GM12878 (cell line): ENCODE measurements around the gene OPCML. TPM values are rescaled to one million over a fixed set of nuclear protein-coding genes. Genes with fewer than 3 reads are reported as not detected.

ENCODE experiments used
- ATAC-seq: fragments of 200-7000 bp; cut with Tn5 transposase; 3 replicates; pipeline ENCODE4 v1.9.1; 2020; ENCODE audit warnings: mild to moderate bottlenecking, moderate library complexity
- BruUV-seq: library from RNA; stranded (reverse); fragments of 400-500 nt; replicated peaks from 2 replicates; lab custom pipeline; 2021; lab: Mats Ljungman, UMichigan
- CTCF ChIA-PET: fragments of 300-600 bp; sonication (Branson Sonifier 250); formaldehyde crosslinking; extraction: SDS; loops from one replicate; lab custom pipeline; 2021; ENCODE audit warnings: inconsistent platforms; lab: Yijun Ruan, JAX
- POLR2A ChIA-PET: fragments of 350-600 bp; formaldehyde crosslinking; extraction: SDS; loops from one replicate; lab custom pipeline; 2021; ENCODE audit warnings: inconsistent platforms; lab: Charles Lee
- RAD21 ChIA-PET: fragments of 300-600 bp; sonication (Branson Sonifier 250); formaldehyde crosslinking; loops from one replicate; lab custom pipeline; 2023; ENCODE audit warnings: antibody characterized with exemption; ENCODE audit not compliant: unreplicated experiment; lab: Charles Lee
- SMC1A ChIA-PET: fragments of 300-600 bp; sonication (Branson Sonifier 250); formaldehyde crosslinking; loops from one replicate; lab custom pipeline; 2023; ENCODE audit not compliant: unreplicated experiment, uncharacterized antibody; lab: Charles Lee
- DNase-seq: peaks from one replicate; pipeline ENCODE4 v3.0.0-alpha.2; 2011; ENCODE audit warnings: low read depth, low spot score
- FAIRE-seq: peaks from 3 replicates; lab custom pipeline; 2011; peaks lifted over from hg19 to GRCh38; lab: Jason Lieb, UNC
- H2AFZ ChIP-seq: 2 replicates; pipeline ENCODE4 v1.6.0; 2011; ENCODE audit warnings: low read depth, low read length, control low read depth; ENCODE audit not compliant: control insufficient read depth
- H3K27ac ChIP-seq: 2 replicates; pipeline ENCODE4 v1.5.1; 2011; ENCODE audit warnings: control low read depth; ENCODE audit not compliant: control insufficient read depth, insufficient read depth
- H3K27me3 ChIP-seq, 2 experiments: replicated peaks in 1 of 2; 2 replicates each; pipeline versions ENCODE4 v1.6.0 to v1.6.1; 2011; ENCODE audit warnings: low read length in 1 of 2; ENCODE audit not compliant: control insufficient read depth in 2 of 2, insufficient read depth in 2 of 2
- H3K36me3 ChIP-seq, 2 experiments: 2 replicates each; pipeline ENCODE4 v1.5.1; 2011; ENCODE audit warnings: low read length in 1 of 2; ENCODE audit not compliant: control insufficient read depth in 2 of 2, insufficient read depth in 2 of 2
- H3K4me1 ChIP-seq: 2 replicates; pipeline ENCODE4 v1.6.1; 2011; ENCODE audit warnings: mild to moderate bottlenecking, low read length, moderate library complexity, mixed read lengths; ENCODE audit not compliant: control insufficient read depth, insufficient read depth
- H3K4me2 ChIP-seq: 2 replicates; pipeline ENCODE4 v1.6.0; 2011; ENCODE audit warnings: control low read depth; ENCODE audit not compliant: control insufficient read depth, insufficient read depth
- H3K4me3 ChIP-seq: fragments of 200-600 bp; sonication (generic); 2 replicates; pipeline ENCODE4 v1.5.1; 2016
- H3K79me2 ChIP-seq: 2 replicates; pipeline ENCODE4 v1.6.0; 2011; ENCODE audit warnings: low read length; ENCODE audit not compliant: control insufficient read depth, insufficient read depth
- H3K9ac ChIP-seq: 2 replicates; pipeline ENCODE4 v1.8.0; 2011; ENCODE audit warnings: low read length, control low read depth, mixed read lengths; ENCODE audit not compliant: control insufficient read depth, insufficient read depth
- H3K9me3 ChIP-seq: replicated peaks from 3 replicates; pipeline ENCODE4 v1.5.1; 2011; ENCODE audit warnings: mild to moderate bottlenecking, low read length; ENCODE audit not compliant: control insufficient read depth, insufficient read depth
- H4K20me1 ChIP-seq: 2 replicates; pipeline ENCODE4 v1.6.0; 2011; ENCODE audit not compliant: control insufficient read depth, insufficient read depth
- BHLHE40 ChIP-seq, 2 experiments: fragments of 450-650 bp in 1 of 2; IDR thresholded peaks; 2 replicates each; pipeline ENCODE4 v1.6.1; 2011 to 2017; ENCODE audit warnings: low read depth in 2 of 2, borderline replicate concordance in 1 of 2, improper control_type of control experiment in 1 of 2, low read length in 1 of 2, mild to moderate bottlenecking in 1 of 2
- CBX3 ChIP-seq: fragments of 200-600 bp; sonication (generic); IDR thresholded peaks from 2 replicates; pipeline ENCODE4 v1.6.1; 2016; ENCODE audit warnings: low read depth, borderline replicate concordance
- CREM ChIP-seq: IDR thresholded peaks from 2 replicates; pipeline ENCODE4 v1.6.1; 2014; ENCODE audit warnings: antibody characterized with exemption, low read depth
- ETV6 ChIP-seq, 2 experiments: fragments of 450-650 bp in 1 of 2; IDR thresholded peaks in 1 of 2; conservative IDR thresholded peaks in 1 of 2; 2 replicates each; pipeline ENCODE4 v1.6.1; 2014; ENCODE audit warnings: antibody characterized with exemption in 1 of 2, borderline replicate concordance in 1 of 2, low read depth in 1 of 2, mild to moderate bottlenecking in 1 of 2, moderate library complexity in 1 of 2
- EZH2 ChIP-seq: IDR thresholded peaks from 2 replicates; pipeline ENCODE4 v1.6.1; 2012; ENCODE audit warnings: low read depth, mild to moderate bottlenecking, control low read depth, inconsistent platforms, low read length, borderline replicate concordance; ENCODE audit not compliant: control insufficient read depth
- FOS ChIP-seq: IDR thresholded peaks from 3 replicates; pipeline ENCODE4 v1.6.1; 2011; ENCODE audit warnings: borderline replicate concordance; ENCODE audit not compliant: insufficient read length; ENCODE audit errors: extremely low read depth
- IKZF1 ChIP-seq: fragments of 450-650 bp; conservative IDR thresholded peaks from 2 replicates; pipeline ENCODE4 v1.6.1; 2017; ENCODE audit warnings: antibody characterized with exemption, mild to moderate bottlenecking
- NR2F1 ChIP-seq: fragments of 450-650 bp; conservative IDR thresholded peaks from 2 replicates; pipeline ENCODE4 v1.6.1; 2017; ENCODE audit warnings: mild to moderate bottlenecking
- RCOR1 ChIP-seq: conservative IDR thresholded peaks from 2 replicates; pipeline ENCODE4 v1.6.1; 2012; ENCODE audit warnings: low read depth, low read length, improper control_type of control experiment
- SKIL ChIP-seq: fragments of 450-650 bp; IDR thresholded peaks from 2 replicates; pipeline ENCODE4 v1.6.1; 2017; ENCODE audit warnings: mild to moderate bottlenecking, low read depth, inconsistent platforms; ENCODE audit not compliant: poor library complexity, severe bottlenecking
- SMARCA5 ChIP-seq: fragments of 450-650 bp; IDR thresholded peaks from 2 replicates; pipeline ENCODE4 v1.6.1; 2017; ENCODE audit warnings: mild to moderate bottlenecking
- SREBF1 ChIP-seq: IDR thresholded peaks from 2 replicates; pipeline ENCODE4 v1.6.1; 2012; ENCODE audit warnings: mild to moderate bottlenecking, low read length
- SRF ChIP-seq, 2 experiments: IDR thresholded peaks; 2 replicates each; pipeline ENCODE4 v1.6.1; 2011; ENCODE audit warnings: low read depth in 2 of 2, low read length in 2 of 2, mild to moderate bottlenecking in 1 of 2, moderate library complexity in 1 of 2
- TAF1 ChIP-seq: IDR thresholded peaks from 2 replicates; pipeline ENCODE4 v1.6.1; 2011; ENCODE audit warnings: mild to moderate bottlenecking, low read depth, low read length, borderline replicate concordance
- TCF12 ChIP-seq: IDR thresholded peaks from 2 replicates; pipeline ENCODE4 v1.6.1; 2011; ENCODE audit warnings: low read depth, mild to moderate bottlenecking, low read length
- YBX1 ChIP-seq: fragments of 450-650 bp; IDR thresholded peaks from 2 replicates; pipeline ENCODE4 v1.6.1; 2016; ENCODE audit warnings: antibody characterized with exemption
- ZNF622 ChIP-seq: fragments of 450-650 bp; IDR thresholded peaks from 2 replicates; pipeline ENCODE4 v1.6.1; 2017; ENCODE audit warnings: mild to moderate bottlenecking, inconsistent platforms
- WGBS: methylation state at CpG from one replicate; pipeline ENCODE4 v1.1.6; 2016; ENCODE audit warnings: low lambda C conversion rate; ENCODE audit not compliant: insufficient replicate concordance, insufficient coverage; ENCODE audit errors: missing lambda C conversion rate; 5-methylcytosine and 5-hydroxymethylcytosine counted together
- in situ Hi-C: fragments of 300-500 bp; cut with MboI; formaldehyde crosslinking; loops from 9 replicates; pipeline ENCODE4 v1.14.3; 2018; ENCODE audit warnings: mixed read lengths
- intact Hi-C: fragments of 100-400 bp; cut with micrococcal nuclease; formaldehyde crosslinking; loops from one replicate; pipeline ENCODE4 v1.14.2; 2022; ENCODE audit not compliant: unreplicated experiment
- polyA plus RNA-seq, 11 experiments: library from polyadenylated mRNA; depleted of rRNA in 4 of 11; unstranded in 6 of 11; stranded (reverse) in 5 of 11; fragments of >200 nt; fragmentation: Nextera tagmentation in 4 of 11; fragmentation: Illumina TruSeq in 1 of 11; extraction: Ambion mirVana in 4 of 11; extraction: Trizol in 1 of 11; gene quantifications; 1 replicate in 1 of 11; 2 replicates in 10 of 11; pipeline versions ENCODE4 v1.2.1 to v1.2.3, GENCODE V29; 2011 to 2016; ENCODE audit warnings: inconsistent platforms in 2 of 11, missing spikeins in 2 of 11, low read depth in 1 of 11
- total RNA-seq, 4 experiments: library from RNA; depleted of rRNA in 3 of 4; stranded (reverse); fragments of >200 nt in 3 of 4; fragmentation: Illumina TruSeq in 1 of 4; extraction: Trizol in 1 of 4; gene quantifications; 2 replicates each; pipeline versions ENCODE4 v1.2.1 to v1.2.3, GENCODE V29; 2013 to 2021
- TF ChIP-seq, protein P1 (sequence below), 3 experiments: IDR thresholded peaks in 2 of 3; conservative IDR thresholded peaks in 1 of 3; 2 replicates each; pipeline ENCODE4 v1.5.1; 2011; ENCODE audit warnings: low read depth in 3 of 3, low read length in 3 of 3, mild to moderate bottlenecking in 3 of 3, control low read depth in 2 of 3, moderate library complexity in 2 of 3, inconsistent platforms in 1 of 3, mixed read lengths in 1 of 3; ENCODE audit not compliant: control insufficient read depth in 2 of 3, insufficient read depth in 1 of 3; ENCODE audit errors: extremely low read depth in 1 of 3
- TF ChIP-seq, protein P2 (sequence below): IDR thresholded peaks from 2 replicates; pipeline ENCODE4 v1.6.1; 2011; ENCODE audit warnings: mild to moderate bottlenecking, low read depth, low read length, moderate library complexity; ENCODE audit not compliant: insufficient replicate concordance

OPCML gene
- total and polyA plus RNA-seq, 10 of the 15 experiments (the other 5 are each of a cell fraction or from before 2014, with no cell fraction given) = 0.84 TPM; not detected in 9

DNA sequence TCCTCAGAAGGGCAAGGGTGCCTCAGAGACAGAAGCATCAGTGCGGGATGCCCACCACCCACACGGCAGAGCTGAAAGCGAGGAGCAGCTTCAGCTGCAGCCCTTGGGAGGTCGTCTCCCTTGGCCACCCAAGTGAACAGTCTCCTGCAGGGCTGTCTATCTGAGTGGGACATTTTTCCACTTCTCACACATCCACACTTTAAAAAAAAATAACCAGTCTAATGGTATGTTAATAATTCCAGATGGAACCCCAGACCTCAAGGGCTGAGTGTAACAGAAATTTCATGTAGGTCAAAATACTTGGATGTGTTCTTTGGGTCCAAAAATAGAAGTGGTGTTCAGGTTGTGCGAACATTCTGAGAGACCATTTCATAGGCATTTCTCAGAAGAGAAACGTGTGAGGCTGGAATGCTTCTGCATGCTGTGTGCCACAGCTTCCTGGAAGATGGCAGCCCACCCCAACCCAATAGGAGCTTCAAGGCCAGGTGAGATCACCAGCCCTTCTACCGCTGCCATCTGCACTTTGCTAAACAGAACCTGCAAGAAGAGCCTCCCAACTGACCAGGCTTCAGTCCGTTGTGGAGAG lies 623.2 kb downstream of the OPCML start (continued):
- TF ChIP-seq, protein P1, sequence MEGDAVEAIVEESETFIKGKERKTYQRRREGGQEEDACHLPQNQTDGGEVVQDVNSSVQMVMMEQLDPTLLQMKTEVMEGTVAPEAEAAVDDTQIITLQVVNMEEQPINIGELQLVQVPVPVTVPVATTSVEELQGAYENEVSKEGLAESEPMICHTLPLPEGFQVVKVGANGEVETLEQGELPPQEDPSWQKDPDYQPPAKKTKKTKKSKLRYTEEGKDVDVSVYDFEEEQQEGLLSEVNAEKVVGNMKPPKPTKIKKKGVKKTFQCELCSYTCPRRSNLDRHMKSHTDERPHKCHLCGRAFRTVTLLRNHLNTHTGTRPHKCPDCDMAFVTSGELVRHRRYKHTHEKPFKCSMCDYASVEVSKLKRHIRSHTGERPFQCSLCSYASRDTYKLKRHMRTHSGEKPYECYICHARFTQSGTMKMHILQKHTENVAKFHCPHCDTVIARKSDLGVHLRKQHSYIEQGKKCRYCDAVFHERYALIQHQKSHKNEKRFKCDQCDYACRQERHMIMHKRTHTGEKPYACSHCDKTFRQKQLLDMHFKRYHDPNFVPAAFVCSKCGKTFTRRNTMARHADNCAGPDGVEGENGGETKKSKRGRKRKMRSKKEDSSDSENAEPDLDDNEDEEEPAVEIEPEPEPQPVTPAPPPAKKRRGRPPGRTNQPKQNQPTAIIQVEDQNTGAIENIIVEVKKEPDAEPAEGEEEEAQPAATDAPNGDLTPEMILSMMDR (IDR thresholded peaks at IDR 0.05 in 2 of 3, conservative IDR thresholded peaks at IDR 0.05 in 1 of 3; ENCODE audit: control insufficient read depth in 2 of 3, extremely low read depth in 1 of 3, insufficient read depth in 1 of 3, low read depth in 3 of 3, low read length in 3 of 3) = no peak
- TF ChIP-seq NR2F1 (no peak), BHLHE40 (IDR thresholded peaks at IDR 0.05; ENCODE audit: borderline replicate concordance in 1 of 2, low read depth in 2 of 2, low read length in 1 of 2) (no peak), CREM (no peak)

GRCh38 chr11:132908414-132908810 lies 623.9 kb downstream of the OPCML start:
- no peak overlapping the region for H3K4me3 ChIP-seq
- intact Hi-C loops (no loop called here), in situ Hi-C loops (no loop called here)
- RAD21 ChIA-PET = no interaction called here
- CTCF ChIA-PET = interaction anchor here (1.1 kb wide), 1 partner anchor 33 kb away, joined by 3 read pairs; no protein-coding TSS in a partner anchor
- FAIRE-seq = no peak
- POLR2A ChIA-PET = no interaction called here
- no peaks in the 10 kb centered on the region for H3K79me2 ChIP-seq
- H3K27me3 ChIP-seq = no peaks in the 10 kb centered on the region; a peak in 1 of 4 replicates
- H3K9me3 ChIP-seq = no peaks in the 10 kb centered on the region
- ATAC-seq = no peak
- no peak overlapping the region for H2AFZ ChIP-seq
- no peaks in the 10 kb centered on the region for H3K4me1 ChIP-seq
- no peaks in the 10 kb centered on the region for H3K36me3 ChIP-seq
- H3K9ac ChIP-seq = no peak overlapping the region
- no peak for DNase-seq
- no peaks in the 10 kb centered on the region for H4K20me1 ChIP-seq
- H3K27ac ChIP-seq = no peak overlapping the region
- SMC1A ChIA-PET = no interaction called here
- WGBS = 63% methylated on average over 4 of the region's 4 CpGs
- no peak overlapping the region for H3K4me2 ChIP-seq
- BruUV-seq = no TSS peak
- TF ChIP-seq ETV6 (conservative IDR thresholded peaks at IDR 0.05 in 1 of 2, IDR thresholded peaks at IDR 0.05 in 1 of 2; ENCODE audit: borderline replicate concordance in 1 of 2, low read depth in 1 of 2) (no peak), SMARCA5 (no peak), TAF1 (no peak), CBX3 (no peak), SKIL (no peak), SRF (IDR thresholded peaks at IDR 0.05; ENCODE audit: low read depth in 2 of 2, low read length in 2 of 2) (no peak), ZNF622 (no peak), NR2F1 (no peak), SREBF1 (no peak), YBX1 (no peak), FOS (no peak), TCF12 (no peak), EZH2 (no peak), IKZF1 (no peak), RCOR1 (no peak)
- TF ChIP-seq, protein P2, sequence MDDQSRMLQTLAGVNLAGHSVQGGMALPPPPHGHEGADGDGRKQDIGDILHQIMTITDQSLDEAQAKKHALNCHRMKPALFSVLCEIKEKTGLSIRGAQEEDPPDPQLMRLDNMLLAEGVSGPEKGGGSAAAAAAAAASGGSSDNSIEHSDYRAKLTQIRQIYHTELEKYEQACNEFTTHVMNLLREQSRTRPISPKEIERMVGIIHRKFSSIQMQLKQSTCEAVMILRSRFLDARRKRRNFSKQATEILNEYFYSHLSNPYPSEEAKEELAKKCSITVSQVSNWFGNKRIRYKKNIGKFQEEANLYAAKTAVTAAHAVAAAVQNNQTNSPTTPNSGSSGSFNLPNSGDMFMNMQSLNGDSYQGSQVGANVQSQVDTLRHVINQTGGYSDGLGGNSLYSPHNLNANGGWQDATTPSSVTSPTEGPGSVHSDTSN = no peak
